Bronchial epithelial cell (primary cell): ENCODE data around the gene ATP8B3. TPM values are rescaled to one million over a fixed set of nuclear protein-coding genes. Genes with fewer than 3 reads are reported as not detected.

Experiments
- DNase-seq: peaks from one replicate; pipeline ENCODE4 v3.0.0-alpha.2; 2010; ENCODE audit warnings: low read depth
- FAIRE-seq: peaks from 2 replicates; lab custom pipeline; 2011; peaks lifted over from hg19 to GRCh38; lab: Jason Lieb, UNC
- H3K27me3 ChIP-seq: 2 replicates; pipeline ENCODE4 v1.5.1; 2011; ENCODE audit warnings: low read length; ENCODE audit not compliant: control insufficient read depth, insufficient read depth
- H3K36me3 ChIP-seq: 2 replicates; pipeline ENCODE4 v1.5.1; 2011; ENCODE audit warnings: low read length; ENCODE audit not compliant: control insufficient read depth, insufficient read depth
- H3K4me3 ChIP-seq: 2 replicates; pipeline ENCODE4 v1.5.1; 2011; ENCODE audit warnings: mild to moderate bottlenecking, low read depth, low read length, control low read depth
- CTCF ChIP-seq: IDR thresholded peaks from 2 replicates; pipeline ENCODE4 v1.5.1; 2011; ENCODE audit warnings: mild to moderate bottlenecking, moderate library complexity, low read length, control low read depth, inconsistent platforms; ENCODE audit not compliant: insufficient read depth, severe bottlenecking
- total RNA-seq: library from RNA; depleted of rRNA; stranded (reverse); fragments of >200 nt; gene quantifications from 2 replicates; pipeline ENCODE4 v1.2.1, GENCODE V29; 2014

Gene ATP8B3
- total RNA-seq, 1 donor from 2014 or later: 0.26 TPM

DNA sequence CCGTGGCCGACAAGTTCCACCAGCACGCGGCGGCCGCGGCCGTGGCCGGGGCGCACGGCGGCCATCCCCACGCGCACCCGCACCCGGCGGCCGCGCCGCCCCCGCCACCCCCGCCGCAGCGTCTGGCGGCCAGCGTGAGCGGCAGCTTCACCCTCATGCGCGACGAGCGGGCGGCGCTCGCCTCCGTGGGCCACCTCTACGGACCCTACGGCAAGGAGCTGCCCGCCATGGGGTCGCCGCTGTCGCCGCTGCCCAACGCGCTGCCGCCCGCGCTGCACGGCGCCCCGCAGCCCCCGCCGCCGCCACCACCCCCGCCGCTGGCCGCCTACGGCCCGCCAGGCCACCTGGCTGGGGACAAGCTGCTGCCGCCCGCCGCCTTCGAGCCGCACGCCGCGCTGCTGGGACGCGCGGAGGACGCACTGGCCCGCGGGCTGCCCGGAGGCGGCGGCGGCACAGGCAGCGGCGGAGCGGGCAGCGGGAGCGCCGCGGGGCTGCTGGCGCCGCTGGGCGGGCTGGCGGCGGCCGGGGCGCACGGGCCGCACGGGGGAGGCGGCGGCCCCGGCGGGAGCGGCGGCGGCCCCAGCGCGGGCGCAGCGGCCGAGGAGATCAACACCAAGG is 57.9 kb downstream of the ATP8B3 start:
- Histone ChIP-seq H3K36me3 (no peaks in the 10 kb centered on the region), H3K4me3 (no peak overlapping the region), H3K27me3 (peaks cover 57% of the 10 kb centered on the region)
- DNase-seq: no peak
- FAIRE-seq: no peak
- TF ChIP-seq CTCF: no peak

- Histone ChIP-seq H3K36me3 (no peaks in the 10 kb centered on the region), H3K27me3 (peaks cover 50% of the 10 kb centered on the region), H3K4me3 (no peak within 1 kb of the TSS)
- DNase-seq: no peak
- TF ChIP-seq CTCF: no peak
- FAIRE-seq: no peak
Measured at GRCh38 chr19:1752757-1753728, 59.0 kb downstream of the ATP8B3 start, which contains the start of gene ONECUT3. Gene ONECUT3 (plus strand): TSS chr19:1753506. CDS start chr19:1753663, 157 bp downstream.

DNA sequence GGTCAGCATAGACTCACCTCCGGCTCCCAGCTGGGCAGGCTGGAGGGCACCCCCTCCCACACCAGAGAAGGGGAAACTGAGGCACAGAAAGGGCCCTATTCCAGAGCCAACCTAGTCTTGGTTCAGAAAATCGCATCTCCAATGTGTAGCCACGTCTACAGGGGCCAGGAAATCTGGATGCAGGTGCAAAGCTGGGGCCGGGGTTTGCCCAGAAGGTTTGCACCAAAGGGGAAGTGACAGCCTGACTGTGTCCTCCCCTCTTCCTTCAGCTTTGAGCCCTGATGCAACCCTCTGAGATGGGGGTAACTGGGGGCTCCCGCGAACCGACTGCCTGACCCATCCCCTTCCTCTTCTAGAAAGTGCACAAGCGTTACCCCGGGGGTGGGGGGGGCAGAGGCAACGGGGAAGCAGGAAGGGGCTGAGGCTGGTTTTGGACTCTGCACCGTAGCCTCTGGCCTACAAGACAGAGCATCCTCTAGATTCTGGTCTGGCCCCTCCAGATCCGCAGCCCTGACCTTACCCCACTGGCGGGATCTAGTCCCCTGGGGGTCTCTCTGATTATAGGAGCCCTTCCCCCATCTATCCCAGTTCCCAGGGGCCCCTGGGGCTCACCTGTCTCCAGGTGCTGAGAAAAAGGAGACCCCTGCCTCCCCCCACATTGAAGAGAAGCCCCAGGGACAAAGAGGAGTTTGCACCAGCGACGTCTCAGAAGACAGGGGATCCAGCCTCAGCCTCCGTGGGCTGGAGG is 59.9 kb downstream of the ATP8B3 start:
- FAIRE-seq (no peak), DNase-seq (no peak)
- Histone ChIP-seq H3K36me3 (no peaks in the 10 kb centered on the region), H3K27me3 (peaks cover 49% of the 10 kb centered on the region), H3K4me3 (no peak overlapping the region)
- TF ChIP-seq CTCF: no peak

- DNase-seq (no peak), FAIRE-seq (no peak)
- H3K36me3 ChIP-seq: no peaks in the 10 kb centered on the region
- H3K27me3 ChIP-seq: peaks cover 44% of the 10 kb centered on the region
- H3K4me3 ChIP-seq: no peak overlapping the region
- no peak for TF ChIP-seq CTCF
Measured at GRCh38 chr19:1751367-1752008, 60.6 kb downstream of the ATP8B3 start.

DNA sequence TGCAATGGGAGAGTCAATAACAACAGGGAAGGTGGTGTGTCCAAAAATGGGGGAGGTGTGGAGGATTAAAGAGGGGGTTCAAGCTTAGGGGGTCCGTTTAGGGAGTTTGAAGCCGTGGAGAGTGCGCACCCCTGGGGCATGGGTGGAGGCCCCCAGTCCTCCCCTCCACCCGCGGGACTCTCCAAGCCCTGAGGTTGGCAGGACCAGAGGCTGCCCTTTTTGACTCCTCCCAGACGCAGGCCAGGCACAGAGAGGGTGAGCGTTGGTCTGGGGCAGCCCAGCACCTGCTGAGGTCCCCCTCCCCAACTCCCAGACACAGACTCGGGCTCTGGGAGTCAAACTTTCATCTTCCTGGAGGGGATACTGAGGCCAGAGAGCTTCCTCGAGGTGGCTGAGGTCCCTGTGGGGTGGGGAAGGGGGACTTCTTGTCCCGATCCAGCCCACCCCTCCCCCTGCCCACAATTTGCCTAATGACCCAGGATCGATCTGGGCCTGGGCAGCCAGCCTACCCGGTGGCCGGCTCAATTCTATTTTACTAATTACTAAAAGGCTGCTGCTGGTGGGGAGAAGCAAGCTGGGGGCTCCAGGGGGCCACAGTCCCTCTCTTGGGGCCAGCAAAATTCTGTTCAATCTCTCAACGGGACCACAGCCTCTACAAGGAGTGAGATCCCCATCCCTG is 61.6 kb downstream of the ATP8B3 start:
- DNase-seq (no peak), FAIRE-seq (no peak)
- H3K4me3 ChIP-seq: no peak overlapping the region
- H3K36me3 ChIP-seq: no peaks in the 10 kb centered on the region
- no peak for TF ChIP-seq CTCF
- peaks cover 35% of the 10 kb centered on the region for H3K27me3 ChIP-seq
